AG04450 (cell line): ENCODE data around the gene MPPED2. TPM values are rescaled to one million over a fixed set of nuclear protein-coding genes. Genes with fewer than 3 reads are reported as not detected.

Experiments used
- CTCF ChIA-PET: fragments of 300-600, 350-600 bp; formaldehyde crosslinking; extraction: SDS; loops from one replicate; lab custom pipeline; 2022; ENCODE audit warnings: antibody characterized with exemption, inconsistent platforms; lab: Charles Lee
- POLR2A ChIA-PET: fragments of 350-600 bp; formaldehyde crosslinking; extraction: SDS; loops from one replicate; lab custom pipeline; 2021; ENCODE audit warnings: antibody characterized with exemption, inconsistent platforms; lab: Yijun Ruan, JAX
- DNase-seq: peaks from one replicate; pipeline ENCODE4 v3.0.0-alpha.2; 2011; ENCODE audit warnings: low read depth, low spot score
- H3K27ac ChIP-seq: one replicate; pipeline ENCODE4 v1.5.1; 2012; ENCODE audit warnings: low read depth, low read length, control low read depth
- H3K27me3 ChIP-seq: one replicate; pipeline ENCODE4 v1.6.0; 2012; ENCODE audit warnings: low read length; ENCODE audit not compliant: control insufficient read depth, insufficient read depth
- H3K4me3 ChIP-seq: 2 replicates; pipeline ENCODE4 v1.5.1; 2011; ENCODE audit warnings: mild to moderate bottlenecking, low read depth, low read length, control low read depth
- H3K9me3 ChIP-seq: 2 replicates; pipeline ENCODE4 v1.5.1; 2012; ENCODE audit warnings: low read length; ENCODE audit not compliant: control insufficient read depth, insufficient read depth
- polyA plus RNA-seq: library from polyadenylated mRNA; depleted of rRNA; stranded (reverse); fragments of >200 nt; gene quantifications from 2 replicates; pipeline ENCODE4 v1.2.3, GENCODE V29; 2011
- TF ChIP-seq, protein P1 (sequence below): IDR thresholded peaks from 2 replicates; pipeline ENCODE4 v1.5.1; 2011; ENCODE audit warnings: low read depth, low read length, control low read depth, inconsistent platforms

MPPED2 gene
- polyA plus RNA-seq, 1 experiment, result not detected

DNA sequence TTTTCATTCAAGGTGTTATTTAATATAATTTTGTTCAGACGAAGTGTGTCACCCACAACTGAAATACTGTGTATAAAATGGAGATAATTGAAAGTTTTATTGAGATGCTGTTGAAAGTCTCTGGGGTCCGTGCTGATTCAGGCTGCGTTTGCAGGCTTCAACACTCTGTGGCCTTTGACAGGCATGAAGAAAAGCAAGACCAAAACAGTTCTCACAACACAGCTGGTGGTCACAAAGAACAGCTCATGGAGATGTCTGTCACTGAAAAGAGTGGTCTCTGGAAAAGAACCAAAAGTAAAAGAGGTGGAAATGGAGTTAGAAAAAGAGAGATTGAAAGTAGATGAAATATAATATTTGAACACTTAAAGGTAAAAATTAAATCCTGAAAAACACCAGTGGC lies 9.8 kb upstream of the MPPED2 start:
- Histone ChIP-seq H3K9me3 (no peaks in the 10 kb centered on the region), H3K4me3 (no peak overlapping the region), H3K27ac (no peak overlapping the region), H3K27me3 (no peaks in the 10 kb centered on the region)
- CTCF ChIA-PET, result no interaction called here
- no peak for DNase-seq
- TF ChIP-seq, protein P1, sequence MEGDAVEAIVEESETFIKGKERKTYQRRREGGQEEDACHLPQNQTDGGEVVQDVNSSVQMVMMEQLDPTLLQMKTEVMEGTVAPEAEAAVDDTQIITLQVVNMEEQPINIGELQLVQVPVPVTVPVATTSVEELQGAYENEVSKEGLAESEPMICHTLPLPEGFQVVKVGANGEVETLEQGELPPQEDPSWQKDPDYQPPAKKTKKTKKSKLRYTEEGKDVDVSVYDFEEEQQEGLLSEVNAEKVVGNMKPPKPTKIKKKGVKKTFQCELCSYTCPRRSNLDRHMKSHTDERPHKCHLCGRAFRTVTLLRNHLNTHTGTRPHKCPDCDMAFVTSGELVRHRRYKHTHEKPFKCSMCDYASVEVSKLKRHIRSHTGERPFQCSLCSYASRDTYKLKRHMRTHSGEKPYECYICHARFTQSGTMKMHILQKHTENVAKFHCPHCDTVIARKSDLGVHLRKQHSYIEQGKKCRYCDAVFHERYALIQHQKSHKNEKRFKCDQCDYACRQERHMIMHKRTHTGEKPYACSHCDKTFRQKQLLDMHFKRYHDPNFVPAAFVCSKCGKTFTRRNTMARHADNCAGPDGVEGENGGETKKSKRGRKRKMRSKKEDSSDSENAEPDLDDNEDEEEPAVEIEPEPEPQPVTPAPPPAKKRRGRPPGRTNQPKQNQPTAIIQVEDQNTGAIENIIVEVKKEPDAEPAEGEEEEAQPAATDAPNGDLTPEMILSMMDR, result no peak
- POLR2A ChIA-PET, result no interaction called here

DNA sequence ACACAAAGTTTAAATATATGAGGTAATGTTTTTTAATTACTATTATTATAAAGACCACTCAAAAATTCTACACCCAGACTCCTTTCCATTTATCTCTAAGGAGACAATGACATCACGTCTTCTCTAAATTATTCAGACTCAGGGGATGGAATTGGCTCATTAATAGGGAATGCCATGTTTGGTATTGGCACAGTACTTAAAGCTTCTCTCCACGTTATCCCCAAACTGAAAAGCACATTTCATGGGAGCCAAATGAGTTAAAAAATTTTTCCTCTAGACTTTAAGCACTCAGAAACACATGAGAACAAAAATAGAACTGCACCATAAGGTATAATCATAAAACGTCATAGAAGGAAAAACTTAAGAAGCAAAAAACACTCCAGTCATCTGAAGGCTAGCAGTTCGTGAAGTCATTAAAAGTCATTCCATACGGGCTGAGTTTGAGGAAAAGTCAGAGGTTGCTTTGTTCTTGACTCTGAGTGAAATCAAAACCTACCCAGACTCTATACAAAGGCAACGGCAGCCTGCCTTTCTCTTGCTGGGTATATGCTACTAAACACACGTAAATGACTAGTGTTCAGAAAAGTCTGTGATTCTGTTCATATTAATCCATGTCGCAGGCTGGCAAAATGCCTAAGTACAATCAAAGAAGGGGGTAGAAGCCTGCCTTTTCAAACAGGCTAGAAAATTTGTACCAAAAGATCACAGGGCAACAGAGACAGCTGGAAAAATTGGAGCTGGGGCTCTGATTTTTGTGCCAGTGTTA lies 8.7 kb upstream of the MPPED2 start:
- H3K9me3 ChIP-seq, result no peaks in the 10 kb centered on the region
- no peak overlapping the region for H3K27ac ChIP-seq
- no peak for DNase-seq
- no peaks in the 10 kb centered on the region for H3K27me3 ChIP-seq
- ChIA-PET POLR2A (no interaction called here), CTCF (no interaction called here)
- H3K4me3 ChIP-seq, result no peak overlapping the region
- TF ChIP-seq, protein P1, result no peak

- ChIA-PET CTCF (no interaction called here), POLR2A (no interaction called here)
- Histone ChIP-seq H3K4me3 (no peak overlapping the region), H3K9me3 (no peaks in the 10 kb centered on the region; the same call in 1 of the 2 replicates), H3K27me3 (peaks cover 33% of the 10 kb centered on the region), H3K27ac (no peak overlapping the region)
- no peak for DNase-seq
- TF ChIP-seq, protein P1, result no peak
These were observed 1.2 kb upstream of the MPPED2 start for GRCh38 chr11:30587269-30587812.

- Histone ChIP-seq H3K27me3 (peaks cover 33% of the 10 kb centered on the region), H3K27ac (no peak overlapping the region), H3K4me3 (no peak overlapping the region), H3K9me3 (no peaks in the 10 kb centered on the region; the same call in 1 of the 2 replicates)
- CTCF ChIA-PET, result no interaction called here
- TF ChIP-seq, protein P1, result no peak
- POLR2A ChIA-PET, result no interaction called here
- no peak for DNase-seq
These were observed 282 bp downstream of the MPPED2 start for GRCh38 chr11:30585892-30586250.

DNA sequence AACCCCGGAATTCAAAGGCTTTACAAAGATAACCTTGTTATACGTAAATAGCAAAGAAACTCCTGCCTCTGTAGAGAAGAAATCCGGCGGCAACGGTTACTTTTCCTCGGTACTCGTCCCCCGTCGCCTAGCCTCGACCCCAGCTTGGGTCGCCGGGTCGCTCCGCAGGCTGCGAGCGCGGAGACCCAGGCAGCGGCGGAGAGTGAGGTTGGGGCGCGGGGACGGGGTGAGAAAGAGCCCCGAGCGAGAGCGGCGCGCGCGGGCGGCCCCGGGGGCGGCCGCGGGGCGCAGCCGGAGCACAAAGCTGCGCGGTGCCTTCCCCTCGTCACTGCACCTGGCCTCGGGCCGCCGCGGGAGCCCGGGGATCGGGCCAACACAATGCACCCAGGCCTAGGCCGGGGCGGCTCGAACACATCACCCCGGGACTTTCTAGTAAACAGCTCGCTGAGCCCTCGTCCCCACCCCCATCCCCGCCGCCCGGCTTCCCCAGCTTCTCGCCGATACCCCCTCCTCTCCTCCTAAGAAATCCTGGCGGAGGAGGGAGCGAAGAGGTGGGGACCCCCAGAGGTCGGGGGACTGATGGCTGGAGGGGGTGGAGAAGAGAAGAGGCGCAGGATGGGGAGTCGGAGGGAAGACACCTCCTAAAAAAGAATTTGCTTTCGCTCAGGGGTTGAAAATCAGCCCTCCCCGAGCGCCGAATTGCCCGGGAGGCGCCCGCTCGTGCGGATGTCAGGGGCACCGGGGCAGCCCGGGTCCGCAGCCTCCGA lies 845 bp downstream of the MPPED2 start:
- DNase-seq, result no peak
- H3K27me3 ChIP-seq, result peaks cover 33% of the 10 kb centered on the region
- H3K4me3 ChIP-seq, result no peak overlapping the region
- H3K27ac ChIP-seq, result no peak overlapping the region
- CTCF ChIA-PET, result no interaction called here
- POLR2A ChIA-PET, result no interaction called here
- no peaks in the 10 kb centered on the region; the same call in 1 of the 2 replicates for H3K9me3 ChIP-seq
- TF ChIP-seq, protein P1, result no peak
